ENCODE data around the gene ASCC1. TPM values are rescaled to one million over a fixed set of nuclear protein-coding genes. Genes with fewer than 3 reads are reported as not detected.

ASCC1 gene
- total RNA-seq, 1 donor from 2014 or later = 33.9 TPM

DNA sequence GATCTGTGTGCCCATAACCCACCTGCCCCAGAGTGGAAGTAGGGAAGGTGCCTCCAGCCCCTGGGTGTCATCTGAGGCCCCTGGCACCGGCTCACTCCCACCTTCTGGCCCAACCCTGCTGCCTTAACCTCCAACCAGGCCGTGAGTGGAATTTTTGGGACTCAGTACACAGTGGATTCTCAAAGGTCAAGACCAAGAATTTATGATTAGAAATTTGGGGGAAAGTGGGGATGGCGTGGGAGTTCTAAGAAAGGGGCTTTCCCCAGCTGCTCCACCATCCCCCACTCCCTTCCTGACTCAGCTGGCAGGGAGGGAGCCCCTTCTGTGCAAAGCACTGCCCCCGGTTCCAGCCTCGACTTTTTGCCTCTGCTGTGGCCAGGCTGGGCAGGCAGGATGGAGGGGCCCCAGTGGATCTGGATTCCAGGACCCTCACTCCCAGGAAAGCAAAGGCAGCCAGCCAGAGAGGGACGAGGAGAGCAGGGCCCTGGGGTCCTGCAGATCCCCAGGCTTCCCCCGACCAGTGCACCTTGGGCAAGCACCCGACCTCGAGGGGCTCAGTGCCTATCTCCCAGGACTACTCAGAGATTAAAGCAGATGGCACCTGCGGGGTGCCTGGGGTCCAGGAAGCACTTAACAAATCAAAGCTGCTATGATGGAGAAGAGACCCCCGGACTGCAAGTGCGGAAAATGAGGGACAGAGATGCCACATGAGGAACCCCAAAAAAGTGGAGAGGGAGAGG, 140.5 kb downstream of the ASCC1 start:
- Mint-ChIP-seq H3K4me3 (ENCODE audit: unreplicated experiment) (no peak overlapping the region), H3K4me1 (ENCODE audit: low read depth, unreplicated experiment) (no peaks in the 10 kb centered on the region), H3K27ac (ENCODE audit: unreplicated experiment) (peak overlapping the region; percentile 7), H3K9me3 (ENCODE audit: unreplicated experiment) (peaks cover 5% of the 10 kb centered on the region), H3K27me3 (ENCODE audit: low read depth, unreplicated experiment) (peaks cover 29% of the 10 kb centered on the region), H3K36me3 (ENCODE audit: low read depth, unreplicated experiment) (peaks cover 7% of the 10 kb centered on the region)
- Histone ChIP-seq H4K20me1 (ENCODE audit: insufficient read depth, low read length) (no peaks in the 10 kb centered on the region), H3K27me3 (ENCODE audit: insufficient read depth, low read length) (peaks cover 17% of the 10 kb centered on the region), H3K36me3 (ENCODE audit: insufficient read depth, low read length) (no peaks in the 10 kb centered on the region), H3K9me3 (ENCODE audit: insufficient read depth, low read depth, low read length) (no peaks in the 10 kb centered on the region), H3K79me2 (ENCODE audit: insufficient read depth, low read length) (no peaks in the 10 kb centered on the region), H3K9ac (ENCODE audit: low read length) (no peak overlapping the region), H3K4me3 (ENCODE audit: insufficient read depth, low read depth, low read length) (no peak overlapping the region), H2AFZ (ENCODE audit: low read depth, low read length) (no peak overlapping the region), H3K4me1 (ENCODE audit: insufficient read depth, low read length) (no peaks in the 10 kb centered on the region), H3K27ac (ENCODE audit: low read depth, low read length) (no peak overlapping the region), H3K4me2 (ENCODE audit: low read length) (no peak overlapping the region)
- TF ChIP-seq, protein P1, sequence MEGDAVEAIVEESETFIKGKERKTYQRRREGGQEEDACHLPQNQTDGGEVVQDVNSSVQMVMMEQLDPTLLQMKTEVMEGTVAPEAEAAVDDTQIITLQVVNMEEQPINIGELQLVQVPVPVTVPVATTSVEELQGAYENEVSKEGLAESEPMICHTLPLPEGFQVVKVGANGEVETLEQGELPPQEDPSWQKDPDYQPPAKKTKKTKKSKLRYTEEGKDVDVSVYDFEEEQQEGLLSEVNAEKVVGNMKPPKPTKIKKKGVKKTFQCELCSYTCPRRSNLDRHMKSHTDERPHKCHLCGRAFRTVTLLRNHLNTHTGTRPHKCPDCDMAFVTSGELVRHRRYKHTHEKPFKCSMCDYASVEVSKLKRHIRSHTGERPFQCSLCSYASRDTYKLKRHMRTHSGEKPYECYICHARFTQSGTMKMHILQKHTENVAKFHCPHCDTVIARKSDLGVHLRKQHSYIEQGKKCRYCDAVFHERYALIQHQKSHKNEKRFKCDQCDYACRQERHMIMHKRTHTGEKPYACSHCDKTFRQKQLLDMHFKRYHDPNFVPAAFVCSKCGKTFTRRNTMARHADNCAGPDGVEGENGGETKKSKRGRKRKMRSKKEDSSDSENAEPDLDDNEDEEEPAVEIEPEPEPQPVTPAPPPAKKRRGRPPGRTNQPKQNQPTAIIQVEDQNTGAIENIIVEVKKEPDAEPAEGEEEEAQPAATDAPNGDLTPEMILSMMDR (IDR thresholded peaks at IDR 0.05; ENCODE audit: insufficient read depth, low read depth, low read length) = no peak
- TF ChIP-seq EZH2 (IDR thresholded peaks at IDR 0.05; ENCODE audit: insufficient read depth, low read length) = no peak
- DNase-seq (ENCODE audit: low read depth) (no peak), FAIRE-seq (no peak)

DNA sequence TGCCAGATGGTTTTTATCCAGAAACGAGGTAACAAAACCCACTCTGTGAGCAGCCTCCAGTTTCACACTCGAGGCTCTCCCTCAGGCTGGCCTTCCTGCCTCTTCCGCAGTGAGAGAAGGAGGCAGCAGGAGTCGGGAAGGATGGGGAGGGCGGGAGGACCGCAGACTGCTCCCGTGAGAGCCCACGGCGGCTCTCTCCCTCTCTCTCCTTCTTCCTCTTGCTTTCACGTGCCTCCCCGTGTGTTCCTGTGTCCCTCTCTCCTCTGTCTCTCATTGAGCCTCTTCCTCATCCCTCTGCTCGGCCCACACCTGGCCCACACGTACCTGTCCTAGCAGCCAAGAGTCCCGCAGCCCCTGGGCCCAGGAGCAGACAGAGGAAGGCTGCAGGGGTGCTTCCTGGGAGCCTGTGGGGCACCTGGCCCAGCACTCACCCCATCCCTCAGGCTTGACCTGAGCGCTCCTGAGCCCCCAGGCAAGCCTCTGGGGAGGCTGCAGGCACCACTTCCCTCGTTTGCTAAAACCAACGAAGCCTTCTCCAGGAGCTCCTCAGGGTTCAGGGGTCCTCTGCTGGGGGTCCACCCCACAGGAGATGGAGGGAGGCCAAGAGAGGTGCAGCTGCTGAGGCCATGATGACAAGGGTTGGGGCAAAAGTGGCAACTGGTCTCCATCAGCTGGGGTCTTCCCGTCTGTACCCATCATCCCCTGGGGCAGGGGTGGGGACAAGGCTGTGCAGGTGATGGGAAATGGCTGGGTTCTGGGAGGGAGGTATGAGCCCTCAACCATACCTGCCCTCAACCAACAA, 141.3 kb downstream of the ASCC1 start:
- H3K4me3 Mint-ChIP-seq (ENCODE audit: unreplicated experiment) = no peak overlapping the region
- Histone ChIP-seq H3K27ac (ENCODE audit: low read depth, low read length) (no peak overlapping the region), H3K9ac (ENCODE audit: low read length) (no peak overlapping the region), H3K36me3 (ENCODE audit: insufficient read depth, low read length) (no peaks in the 10 kb centered on the region), H2AFZ (ENCODE audit: low read depth, low read length) (no peak overlapping the region), H3K4me3 (ENCODE audit: insufficient read depth, low read depth, low read length) (no peak overlapping the region), H3K4me2 (ENCODE audit: low read length) (no peak overlapping the region), H3K27me3 (ENCODE audit: insufficient read depth, low read length) (peaks cover 17% of the 10 kb centered on the region), H3K79me2 (ENCODE audit: insufficient read depth, low read length) (no peaks in the 10 kb centered on the region), H3K4me1 (ENCODE audit: insufficient read depth, low read length) (no peaks in the 10 kb centered on the region), H4K20me1 (ENCODE audit: insufficient read depth, low read length) (no peaks in the 10 kb centered on the region), H3K9me3 (ENCODE audit: insufficient read depth, low read depth, low read length) (no peaks in the 10 kb centered on the region)
- H3K27ac Mint-ChIP-seq (ENCODE audit: unreplicated experiment) = no peak overlapping the region
- TF ChIP-seq, protein P1 (IDR thresholded peaks at IDR 0.05; ENCODE audit: insufficient read depth, low read depth, low read length) = no peak
- TF ChIP-seq EZH2 (IDR thresholded peaks at IDR 0.05; ENCODE audit: insufficient read depth, low read length) = no peak
- peaks cover 29% of the 10 kb centered on the region for H3K27me3 Mint-ChIP-seq (ENCODE audit: low read depth, unreplicated experiment)
- FAIRE-seq (no peak), DNase-seq (ENCODE audit: low read depth) (no peak)
- H3K36me3 Mint-ChIP-seq (ENCODE audit: low read depth, unreplicated experiment) = peaks cover 7% of the 10 kb centered on the region
- H3K4me1 Mint-ChIP-seq (ENCODE audit: low read depth, unreplicated experiment) = no peaks in the 10 kb centered on the region
- H3K9me3 Mint-ChIP-seq (ENCODE audit: unreplicated experiment) = peaks cover 5% of the 10 kb centered on the region
